Thyroid gland (tissue), 4 donors: Measurements from ENCODE around the gene NYAP1.
"Not testable (repeated sequence)": the region's sequence is repeated elsewhere in the genome, so short reads cannot be mapped to it uniquely, and the experiment has no call there.

Experiments used
- POLR2A ChIP-seq, 2 donors: fragments of 450-650 bp; IDR thresholded peaks; one replicate each; pipeline ENCODE4 v1.6.1; 2017; ENCODE audit warnings: antibody characterized with exemption in 2 of 2, mild to moderate bottlenecking in 2 of 2, moderate library complexity in 1 of 2
- TF ChIP-seq, protein P1 (sequence below), 6 experiments: fragments of 200-600 bp in 3 of 6; fragments of 450-650 bp in 3 of 6; sonication (generic) in 3 of 6; IDR thresholded peaks; one replicate each; pipeline ENCODE4 v1.5.1; 2016 to 2019; ENCODE audit warnings: antibody characterized with exemption in 6 of 6, mild to moderate bottlenecking in 2 of 6, inconsistent platforms in 1 of 6, moderate library complexity in 1 of 6

DNA sequence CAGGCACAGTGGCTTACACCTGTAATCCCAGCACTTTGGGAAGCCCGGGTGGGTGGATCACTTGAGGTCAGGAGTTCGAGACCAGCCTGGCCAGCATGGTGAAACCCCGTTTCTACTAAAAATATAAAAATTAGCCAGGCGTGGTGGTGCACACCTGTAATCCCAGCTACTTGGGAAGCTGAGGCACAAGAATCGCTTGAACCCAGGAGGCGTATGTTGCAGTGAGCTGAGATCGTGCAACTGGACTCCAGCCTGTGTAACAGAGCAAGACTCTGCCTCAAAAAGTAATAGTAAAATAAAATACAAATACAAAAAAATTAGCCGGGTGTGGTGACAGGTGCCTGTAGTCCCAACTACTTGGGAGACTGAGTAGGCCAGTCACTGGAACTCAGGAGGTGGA lies 45.0 kb upstream of the NYAP1 start:
- not testable (repeated sequence) for TF ChIP-seq POLR2A (IDR thresholded peaks at IDR 0.05)
- TF ChIP-seq, protein P1, sequence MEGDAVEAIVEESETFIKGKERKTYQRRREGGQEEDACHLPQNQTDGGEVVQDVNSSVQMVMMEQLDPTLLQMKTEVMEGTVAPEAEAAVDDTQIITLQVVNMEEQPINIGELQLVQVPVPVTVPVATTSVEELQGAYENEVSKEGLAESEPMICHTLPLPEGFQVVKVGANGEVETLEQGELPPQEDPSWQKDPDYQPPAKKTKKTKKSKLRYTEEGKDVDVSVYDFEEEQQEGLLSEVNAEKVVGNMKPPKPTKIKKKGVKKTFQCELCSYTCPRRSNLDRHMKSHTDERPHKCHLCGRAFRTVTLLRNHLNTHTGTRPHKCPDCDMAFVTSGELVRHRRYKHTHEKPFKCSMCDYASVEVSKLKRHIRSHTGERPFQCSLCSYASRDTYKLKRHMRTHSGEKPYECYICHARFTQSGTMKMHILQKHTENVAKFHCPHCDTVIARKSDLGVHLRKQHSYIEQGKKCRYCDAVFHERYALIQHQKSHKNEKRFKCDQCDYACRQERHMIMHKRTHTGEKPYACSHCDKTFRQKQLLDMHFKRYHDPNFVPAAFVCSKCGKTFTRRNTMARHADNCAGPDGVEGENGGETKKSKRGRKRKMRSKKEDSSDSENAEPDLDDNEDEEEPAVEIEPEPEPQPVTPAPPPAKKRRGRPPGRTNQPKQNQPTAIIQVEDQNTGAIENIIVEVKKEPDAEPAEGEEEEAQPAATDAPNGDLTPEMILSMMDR (IDR thresholded peaks at IDR 0.05) = not testable (repeated sequence)
